ENCODE results near the gene NLRP1.

DNA sequence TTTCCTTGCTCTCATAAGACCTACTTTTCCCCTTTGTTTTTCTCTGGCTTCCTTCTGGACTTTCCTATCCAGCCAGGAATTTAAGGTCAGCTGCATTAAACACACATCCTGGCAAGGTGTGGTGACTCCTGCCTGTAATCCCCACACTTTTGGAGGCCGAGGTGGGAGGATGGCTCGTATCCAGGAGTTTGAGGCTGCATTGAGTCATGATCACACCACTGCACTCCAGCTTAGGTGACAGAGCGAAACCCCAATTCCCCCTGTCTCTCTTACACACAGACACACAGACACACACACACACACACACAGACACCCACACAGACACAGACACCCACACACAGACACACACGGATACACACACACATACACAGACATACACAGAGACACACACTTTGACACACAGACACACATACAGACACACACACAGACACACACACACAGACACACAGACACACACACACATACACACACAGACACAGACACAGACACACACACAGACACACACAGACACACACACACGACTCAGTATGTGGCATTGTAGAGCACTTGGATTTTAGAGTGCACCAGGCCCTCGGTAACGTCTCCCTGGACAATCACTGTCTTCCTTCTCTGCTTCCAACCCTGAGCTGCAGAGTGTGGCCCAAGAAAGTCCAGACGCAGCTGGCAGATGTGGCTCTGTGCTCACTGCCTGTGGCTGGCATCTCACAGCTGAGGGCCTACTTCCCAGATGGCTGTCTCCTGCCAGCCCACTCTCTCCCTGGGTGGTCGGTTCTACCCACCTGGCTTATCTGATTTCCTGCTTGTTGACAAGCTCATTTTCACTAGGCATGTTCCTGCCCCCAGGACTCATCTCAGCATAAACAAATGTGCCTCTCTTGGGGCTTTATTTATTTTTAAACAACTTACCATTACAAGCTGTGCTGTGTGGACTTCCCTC, 39.0 kb downstream of the NLRP1 start:
- TF ChIP-seq POLR2A (IDR thresholded peaks at IDR 0.05; ENCODE audit: low read length) (no peak), GATA1 (IDR thresholded peaks at IDR 0.05; ENCODE audit: low read depth, low read length) (no peak)
